ENCODE measurements around the gene BRICD5.

BRICD5 gene

GRCh38 chr16:2208772-2209171, 1.9 kb downstream of the BRICD5 start:
- in situ Hi-C loops (cut with MboI; ENCODE audit: low pct_unique_long_range_greater_than_20kb, low sequenced_read_pairs, unreplicated experiment), result no loop called here
- TF ChIP-seq CTCF (IDR thresholded peaks at IDR 0.05; ENCODE audit: extremely low read depth, insufficient read depth, missing control alignments), result no peak
- DNase-seq (ENCODE audit: low spot score), result no peak

GRCh38 chr16:2208308-2208707, 2.4 kb downstream of the BRICD5 start:
- no peak for DNase-seq (ENCODE audit: low spot score)
- no peak for TF ChIP-seq CTCF (IDR thresholded peaks at IDR 0.05; ENCODE audit: extremely low read depth, insufficient read depth, missing control alignments)
- in situ Hi-C loops (cut with MboI; ENCODE audit: low pct_unique_long_range_greater_than_20kb, low sequenced_read_pairs, unreplicated experiment), result no loop called here

GRCh38 chr16:2207872-2208271, 2.8 kb downstream of the BRICD5 start:
- DNase-seq (ENCODE audit: low spot score), result no peak
- in situ Hi-C loops (cut with MboI; ENCODE audit: low pct_unique_long_range_greater_than_20kb, low sequenced_read_pairs, unreplicated experiment), result no loop called here
- no peak for TF ChIP-seq CTCF (IDR thresholded peaks at IDR 0.05; ENCODE audit: extremely low read depth, insufficient read depth, missing control alignments)

- in situ Hi-C loops (cut with MboI; ENCODE audit: low pct_unique_long_range_greater_than_20kb, low sequenced_read_pairs, unreplicated experiment), result no loop called here
- no peak for DNase-seq (ENCODE audit: low spot score)
- no peak for TF ChIP-seq CTCF (IDR thresholded peaks at IDR 0.05; ENCODE audit: extremely low read depth, insufficient read depth, missing control alignments)
These were observed 3.8 kb downstream of the BRICD5 start for GRCh38 chr16:2206780-2207433.

GRCh38 chr16:2206420-2206779, 4.3 kb downstream of the BRICD5 start:
- no peak for TF ChIP-seq CTCF (IDR thresholded peaks at IDR 0.05; ENCODE audit: extremely low read depth, insufficient read depth, missing control alignments)
- no peak for DNase-seq (ENCODE audit: low spot score)
- in situ Hi-C loops (cut with MboI; ENCODE audit: low pct_unique_long_range_greater_than_20kb, low sequenced_read_pairs, unreplicated experiment), result no loop called here

GRCh38 chr16:2205967-2206313, 4.7 kb downstream of the BRICD5 start:
- in situ Hi-C loops (cut with MboI; ENCODE audit: low pct_unique_long_range_greater_than_20kb, low sequenced_read_pairs, unreplicated experiment), result no loop called here
- TF ChIP-seq CTCF (IDR thresholded peaks at IDR 0.05; ENCODE audit: extremely low read depth, insufficient read depth, missing control alignments), result no peak
- DNase-seq (ENCODE audit: low spot score), result no peak

Data from GM13977 (cell line).